ENCODE measurements around the gene PSD4.

Gene PSD4

DNA sequence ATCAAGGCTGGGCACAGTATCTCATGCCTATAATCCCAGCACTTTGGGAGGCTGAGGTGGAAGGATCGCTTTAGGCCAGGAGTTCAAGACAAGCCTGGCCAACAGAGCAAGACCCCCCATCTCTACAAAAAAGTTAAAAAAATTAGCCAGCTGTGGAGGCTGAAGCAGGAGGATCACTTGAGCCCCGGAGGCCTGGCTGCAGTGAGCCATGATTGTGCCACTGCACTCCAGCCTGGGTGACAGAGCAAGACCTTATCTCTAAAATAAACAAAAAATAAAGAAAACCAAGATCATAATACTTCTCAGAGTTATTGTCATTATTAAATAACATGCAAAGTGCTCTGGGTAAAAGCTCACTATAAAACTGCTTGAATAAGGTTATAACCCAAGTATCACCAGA is 31.5 kb upstream of the PSD4 start:
- DNase-seq (ENCODE audit: low read depth in 2 of 2): no peak

DNA sequence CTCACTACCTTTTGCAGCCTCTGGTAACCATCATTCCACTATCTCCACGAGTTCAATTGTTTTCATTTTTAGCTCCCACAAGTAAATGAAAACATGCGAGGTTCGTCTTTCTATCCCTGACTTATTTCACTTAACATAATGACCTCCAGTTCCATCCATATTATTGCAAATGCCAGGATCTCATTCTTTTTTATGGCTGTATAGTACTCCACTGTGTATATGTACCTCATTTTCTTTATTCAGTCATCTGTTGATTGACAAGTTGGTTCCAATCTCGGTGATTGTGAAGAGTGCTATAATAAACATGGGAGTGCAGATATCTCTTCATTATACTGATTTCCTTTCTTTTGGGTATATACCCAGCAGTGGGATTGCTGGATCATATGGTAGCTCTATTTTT is 29.5 kb upstream of the PSD4 start:
- no peak for DNase-seq (ENCODE audit: low read depth in 2 of 2)

DNA sequence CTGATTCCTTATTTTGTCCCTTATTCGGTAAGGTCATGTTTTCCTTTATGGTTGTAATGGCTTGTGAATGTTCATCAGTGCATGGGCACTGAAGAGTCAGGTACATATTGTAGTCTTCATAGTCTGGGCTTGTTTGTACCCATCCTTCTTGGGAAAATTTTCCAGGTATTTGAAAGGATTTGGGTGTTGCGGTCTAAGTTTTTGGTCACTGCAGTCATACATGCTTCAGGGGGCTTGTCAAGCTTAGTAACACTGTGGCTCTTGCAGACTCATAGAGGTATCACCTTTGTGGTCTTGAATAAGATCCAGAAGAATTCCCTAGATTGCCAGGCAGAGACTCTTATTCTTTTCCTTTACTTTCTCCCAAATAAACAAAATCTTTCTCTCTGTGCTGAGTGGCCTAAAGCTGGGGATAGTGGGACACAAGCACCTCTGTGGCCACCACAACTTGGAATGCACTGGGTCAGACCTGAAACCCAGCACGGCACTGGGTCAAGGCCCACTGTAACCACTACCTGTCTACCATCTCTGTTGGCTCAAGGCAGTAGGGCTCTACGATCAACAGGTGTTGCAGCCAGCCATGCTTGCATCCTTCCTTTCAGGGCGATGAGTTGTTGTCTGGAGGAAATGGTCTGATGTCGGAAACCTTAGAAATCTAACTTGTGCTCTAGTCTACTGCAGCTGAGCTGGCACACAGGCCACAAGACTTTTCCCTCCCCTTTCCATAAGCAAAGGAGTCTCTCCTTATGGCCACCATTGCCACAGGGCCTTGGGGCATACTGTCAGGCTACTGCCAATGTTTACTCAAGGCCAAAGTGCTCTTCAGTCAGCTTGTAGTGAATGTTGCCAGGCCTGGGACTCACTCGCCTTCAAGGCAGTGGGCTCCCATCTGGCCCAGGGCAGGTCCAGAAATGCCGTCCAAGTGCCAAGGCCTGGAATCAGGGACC is 24.9 kb upstream of the PSD4 start:
- no peak for DNase-seq (ENCODE audit: low read depth in 2 of 2)

DNA sequence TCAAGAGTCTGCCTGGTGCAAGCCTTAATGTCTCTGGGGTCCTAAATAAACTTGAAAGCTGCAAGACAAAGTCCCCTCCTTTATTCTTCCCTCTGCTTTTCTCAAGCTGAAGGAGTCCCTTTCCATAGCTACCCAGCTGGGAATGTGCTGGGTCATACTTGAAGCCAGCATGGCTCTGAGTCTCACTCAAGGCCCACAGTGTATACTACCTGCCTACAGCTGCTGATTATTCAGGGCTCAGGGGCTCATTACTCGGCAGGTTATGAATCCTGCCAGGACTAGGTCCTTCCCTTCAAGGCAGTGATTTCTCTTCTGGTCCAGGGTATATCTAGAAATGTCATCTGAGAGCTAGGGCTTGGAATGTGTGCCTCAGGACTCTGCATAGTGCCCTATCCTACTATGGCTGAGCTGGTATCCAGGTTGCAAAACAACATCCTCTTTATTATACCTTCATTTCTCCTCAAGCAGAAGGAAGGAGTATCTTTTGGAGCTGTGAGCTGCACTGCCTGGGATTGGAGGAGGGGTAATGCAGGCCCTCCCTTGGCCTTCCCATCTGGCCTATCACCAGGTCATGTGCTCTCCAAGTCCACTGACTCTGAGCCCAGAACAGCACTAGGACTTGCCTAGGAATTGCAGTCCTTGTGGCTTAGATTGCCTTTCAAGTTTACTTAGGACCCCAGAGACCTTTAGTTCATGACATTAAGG is 24.1 kb upstream of the PSD4 start:
- no peak for DNase-seq (ENCODE audit: low read depth in 2 of 2)

DNA sequence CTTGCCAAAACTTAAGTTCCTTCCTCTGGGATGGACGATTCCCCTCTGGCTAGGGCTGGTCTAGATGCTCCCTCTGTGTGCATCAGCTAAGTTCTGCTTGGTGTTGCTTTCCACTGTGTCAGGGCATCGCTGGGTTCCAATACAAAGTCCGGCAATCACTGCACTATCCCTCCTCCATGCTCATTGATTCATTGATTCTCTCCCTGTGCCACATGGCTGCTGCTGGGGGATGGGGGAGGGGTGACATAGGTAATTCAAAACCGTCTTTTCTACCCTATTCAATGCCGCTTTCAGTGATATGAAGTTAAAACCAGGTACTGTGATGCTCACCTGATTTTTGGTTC is 23.5 kb upstream of the PSD4 start:
- no peak for DNase-seq (ENCODE audit: low read depth in 2 of 2)

DNA sequence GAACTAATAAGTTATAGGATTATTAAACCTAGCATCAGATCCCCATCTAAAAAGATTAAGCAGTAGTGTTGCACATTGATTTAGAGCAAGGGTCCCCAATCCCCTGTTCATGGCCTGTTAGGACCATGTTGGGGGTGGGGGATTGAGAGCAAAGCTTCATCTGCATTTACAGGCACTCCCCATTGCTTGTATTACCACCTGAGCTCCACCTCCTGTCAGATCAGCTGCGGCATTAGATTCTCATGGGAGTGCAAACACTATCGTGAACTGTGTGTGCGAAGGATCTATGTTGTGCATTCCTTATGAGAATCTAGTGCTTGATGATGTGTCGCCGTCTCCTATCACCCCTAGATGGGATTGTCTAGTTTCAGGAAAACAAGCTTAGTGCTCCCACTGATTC is 18.4 kb upstream of the PSD4 start:
- DNase-seq (ENCODE audit: low read depth in 2 of 2): no peak

DNA sequence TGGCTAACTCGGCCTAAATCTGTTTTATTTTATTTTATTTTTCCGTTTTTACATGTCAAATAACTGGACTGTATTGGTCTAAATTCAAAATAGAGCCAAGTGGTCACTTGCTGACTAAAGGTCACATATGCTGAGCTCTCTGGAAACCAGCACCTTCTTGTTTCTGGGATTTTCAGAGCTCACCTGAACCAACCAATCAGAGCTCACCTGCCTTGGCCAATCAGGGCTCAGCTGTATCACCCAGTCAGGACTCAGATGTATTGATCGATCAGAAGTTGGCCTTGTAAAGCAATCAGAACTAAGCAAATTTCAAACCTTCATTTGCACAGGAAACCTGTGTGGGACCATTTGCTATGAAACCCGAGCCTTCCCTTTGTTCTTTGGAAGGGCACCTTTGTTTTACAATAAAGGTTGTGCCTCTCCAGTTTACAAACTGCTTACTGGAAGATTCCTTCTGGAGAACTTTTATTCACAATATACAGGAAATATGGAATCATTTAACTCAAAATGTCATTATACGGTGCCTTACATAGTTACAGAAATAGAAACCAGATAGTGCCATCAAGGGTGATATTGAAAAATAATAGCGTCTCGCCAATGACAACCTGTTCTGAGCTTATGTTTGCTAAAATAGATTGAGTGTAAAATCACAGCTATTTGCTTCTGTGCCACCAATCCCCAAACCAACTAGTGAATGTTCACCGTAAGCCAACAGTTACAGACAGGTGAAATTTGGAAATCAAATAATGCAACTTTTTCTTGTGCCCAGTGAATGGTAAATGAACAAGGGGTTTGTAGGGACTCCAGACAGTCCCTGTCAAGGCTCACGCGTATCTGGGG is 17.3 kb upstream of the PSD4 start:
- no peak for DNase-seq (ENCODE audit: low read depth in 2 of 2)

DNA sequence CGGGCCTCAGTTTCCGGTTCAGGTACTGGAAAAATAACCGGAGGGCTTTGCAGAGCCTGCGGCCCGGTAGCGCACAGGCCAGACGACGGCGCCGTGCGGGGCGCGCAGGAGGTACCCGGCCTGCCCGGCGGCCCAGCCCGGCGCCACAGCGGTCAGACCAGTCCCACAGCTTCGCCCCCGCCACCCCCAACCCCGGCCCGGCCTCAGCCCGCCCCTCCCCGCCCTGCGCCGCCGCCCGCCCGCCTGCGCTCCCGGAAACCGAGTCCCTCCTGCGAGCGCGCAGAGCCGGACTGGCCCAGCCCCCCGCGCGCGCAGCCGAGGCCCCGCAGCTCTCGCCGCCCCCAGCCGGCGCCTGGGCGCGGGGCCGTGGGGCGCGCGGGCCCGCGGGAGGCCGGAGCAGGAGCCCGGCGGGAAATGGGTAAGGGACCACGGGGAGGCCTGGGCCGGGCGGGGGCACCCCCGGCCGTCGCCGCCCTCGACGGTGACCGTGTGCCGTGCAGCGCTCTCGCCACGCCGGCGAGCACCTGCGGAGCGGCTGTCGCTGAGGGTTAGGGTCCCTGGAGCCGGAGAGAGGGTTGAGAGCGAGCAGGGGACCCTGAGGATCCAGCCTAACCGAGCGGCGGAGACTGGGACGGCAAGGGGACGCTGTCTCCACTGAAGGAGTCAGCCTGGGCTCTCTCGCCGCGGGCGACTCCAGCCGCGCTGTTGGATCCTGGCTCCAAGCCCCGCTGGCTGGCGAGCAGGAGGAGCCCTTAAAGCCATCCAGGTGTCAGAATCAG is 16.5 kb upstream of the PSD4 start:
- no peak for DNase-seq (ENCODE audit: low read depth in 2 of 2)

DNA sequence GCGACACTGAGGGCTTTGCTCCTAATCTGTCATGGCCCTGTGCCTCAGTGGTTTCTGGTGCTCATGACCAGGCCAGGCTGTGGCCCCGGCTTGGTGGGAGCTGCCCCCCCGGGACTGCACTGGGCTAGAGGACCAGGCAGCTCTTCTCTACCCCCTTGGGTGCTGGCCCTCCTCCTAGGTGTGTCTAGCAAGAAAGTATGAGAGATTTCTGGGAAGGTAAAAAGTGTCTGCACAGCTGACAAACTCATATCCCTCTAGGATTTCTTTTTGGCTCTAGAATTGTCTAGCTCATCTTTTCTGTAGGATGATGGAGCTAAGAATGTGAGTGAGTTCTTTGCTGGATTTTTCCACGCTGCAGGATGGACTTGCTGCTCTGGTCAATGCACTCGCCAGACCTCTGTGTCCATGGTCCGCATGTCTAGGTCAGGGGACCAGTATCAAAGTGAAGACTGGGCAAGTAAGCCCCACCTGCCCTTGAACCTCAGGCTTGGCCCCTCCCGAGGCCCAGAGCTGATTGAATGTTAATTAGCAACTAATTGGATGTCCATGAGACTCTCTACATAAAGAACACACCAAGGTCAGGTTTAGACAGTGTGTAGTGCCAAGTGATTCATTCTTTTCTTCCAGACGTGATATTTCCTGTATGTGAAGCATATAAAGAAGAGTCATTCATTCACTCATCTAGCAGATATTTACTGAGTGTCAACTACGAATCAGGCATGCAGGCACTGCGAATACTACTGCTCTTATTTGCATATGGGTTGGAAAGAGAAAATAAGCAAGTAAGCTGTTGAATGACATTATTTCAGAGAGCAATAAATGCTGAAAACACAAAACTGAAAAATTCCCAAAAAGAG is 15.6 kb upstream of the PSD4 start:
- no peak for DNase-seq (ENCODE audit: low read depth in 2 of 2)

DNA sequence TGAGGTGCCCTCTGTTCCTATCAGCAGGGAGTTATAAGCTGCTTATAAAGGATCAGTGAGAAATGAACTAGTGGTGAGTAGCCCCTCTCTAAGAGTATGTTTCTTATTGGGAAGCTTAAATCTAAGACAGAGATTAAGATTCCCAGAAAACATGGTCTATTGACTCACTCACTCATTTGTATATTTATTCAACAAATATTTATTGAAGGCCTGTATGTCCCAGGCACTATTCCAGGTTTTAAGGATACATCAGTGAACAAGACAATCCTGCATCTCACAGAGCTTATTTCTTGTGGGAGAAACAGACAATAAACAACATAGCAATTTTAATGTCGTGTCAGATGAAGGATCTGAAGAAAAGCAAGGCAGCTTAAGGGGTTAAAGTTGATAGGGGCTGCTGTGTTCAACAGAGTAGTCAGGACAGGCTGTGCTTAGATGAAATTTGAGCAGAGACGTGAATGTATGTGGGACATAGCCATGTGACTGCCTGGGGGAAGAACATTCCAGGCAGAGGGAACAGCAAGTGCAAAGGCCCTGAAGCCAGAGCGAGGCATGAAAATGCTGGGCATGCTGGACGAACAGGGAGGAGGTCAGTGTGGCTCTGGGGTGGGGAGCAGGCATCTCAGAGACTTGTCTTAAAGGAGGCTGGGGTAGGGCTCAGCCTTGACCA is 14.8 kb upstream of the PSD4 start:
- no peak for DNase-seq (ENCODE audit: low read depth in 2 of 2)

DNA sequence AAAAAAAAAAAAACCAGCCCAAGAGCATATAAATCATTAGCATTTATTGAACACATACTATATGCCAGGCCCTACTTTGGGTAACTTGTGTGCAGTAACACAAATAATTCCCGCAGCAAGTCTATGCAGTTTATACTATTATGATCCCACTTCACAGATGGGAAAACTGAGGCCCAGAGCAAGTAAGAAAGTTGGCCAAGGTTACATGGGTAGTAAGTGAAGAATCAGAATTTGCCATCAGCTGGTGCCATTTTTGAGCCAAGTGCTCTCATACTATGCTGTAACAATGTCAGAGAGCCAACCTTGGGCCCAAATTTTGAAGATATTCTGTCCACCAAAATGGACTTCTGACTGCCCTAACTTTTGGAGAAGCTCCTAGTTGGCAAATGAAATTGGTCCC is 13.5 kb upstream of the PSD4 start:
- DNase-seq (ENCODE audit: low read depth in 2 of 2): no peak

DNA sequence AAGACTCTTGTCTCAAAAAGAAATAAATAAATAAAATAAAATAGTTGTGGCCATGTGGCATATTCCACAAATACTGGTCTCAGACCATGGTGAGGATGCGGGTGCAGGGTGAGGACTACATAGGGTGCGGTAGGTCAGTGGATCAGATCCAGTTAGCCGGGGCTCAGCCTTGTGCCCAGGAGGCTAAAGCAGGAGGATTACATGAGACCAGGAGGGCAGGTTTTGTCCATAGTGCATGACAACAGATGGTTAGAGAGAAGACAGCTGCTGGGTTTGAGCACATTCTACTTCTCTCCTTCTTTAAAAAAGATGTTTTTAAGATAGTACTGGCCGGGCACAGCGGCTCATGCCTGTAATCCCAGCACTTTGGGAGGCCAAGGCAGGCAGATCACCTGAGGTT is 12.8 kb upstream of the PSD4 start:
- no peak for DNase-seq (ENCODE audit: low read depth in 2 of 2)

DNA sequence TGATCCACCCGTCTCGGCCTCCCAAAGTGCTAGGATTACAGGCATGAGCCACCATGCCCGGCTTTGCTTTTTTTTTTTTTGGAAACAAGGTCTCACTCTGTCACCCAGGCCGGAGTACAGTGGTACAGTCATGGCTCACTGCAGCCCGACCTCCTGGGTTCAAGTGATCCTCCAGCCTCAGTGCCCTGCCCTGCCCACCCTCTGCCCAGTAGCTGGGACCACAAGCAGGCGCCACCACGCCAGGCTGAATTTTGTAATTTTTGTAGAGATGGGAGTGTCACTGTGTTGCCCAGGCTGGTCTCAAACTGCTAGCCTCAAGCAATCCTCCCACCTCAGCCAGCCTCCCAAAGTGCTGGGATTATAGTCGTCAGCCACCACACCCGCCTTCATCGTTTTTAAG is 11.6 kb upstream of the PSD4 start:
- no peak for DNase-seq (ENCODE audit: low read depth in 2 of 2)

DNA sequence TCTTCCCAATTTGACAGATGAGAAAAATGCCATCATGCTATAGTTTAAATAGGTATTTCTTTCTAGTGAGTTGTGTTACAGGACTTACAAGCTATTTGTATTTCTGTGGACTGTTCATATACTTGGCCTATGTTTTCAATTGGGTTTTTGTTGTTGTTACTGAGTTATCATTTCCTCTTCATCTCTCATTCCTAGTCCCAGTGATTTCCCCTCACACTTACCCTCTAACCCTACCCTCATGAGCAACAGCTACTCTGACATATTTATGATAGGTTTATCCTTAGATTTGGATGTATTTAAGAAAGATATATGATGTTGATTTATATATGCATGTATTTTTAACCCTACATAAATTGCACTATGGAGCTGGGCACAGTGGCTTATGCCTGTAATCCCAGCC is 10.9 kb upstream of the PSD4 start:
- DNase-seq (ENCODE audit: low read depth in 2 of 2): no peak

DNA sequence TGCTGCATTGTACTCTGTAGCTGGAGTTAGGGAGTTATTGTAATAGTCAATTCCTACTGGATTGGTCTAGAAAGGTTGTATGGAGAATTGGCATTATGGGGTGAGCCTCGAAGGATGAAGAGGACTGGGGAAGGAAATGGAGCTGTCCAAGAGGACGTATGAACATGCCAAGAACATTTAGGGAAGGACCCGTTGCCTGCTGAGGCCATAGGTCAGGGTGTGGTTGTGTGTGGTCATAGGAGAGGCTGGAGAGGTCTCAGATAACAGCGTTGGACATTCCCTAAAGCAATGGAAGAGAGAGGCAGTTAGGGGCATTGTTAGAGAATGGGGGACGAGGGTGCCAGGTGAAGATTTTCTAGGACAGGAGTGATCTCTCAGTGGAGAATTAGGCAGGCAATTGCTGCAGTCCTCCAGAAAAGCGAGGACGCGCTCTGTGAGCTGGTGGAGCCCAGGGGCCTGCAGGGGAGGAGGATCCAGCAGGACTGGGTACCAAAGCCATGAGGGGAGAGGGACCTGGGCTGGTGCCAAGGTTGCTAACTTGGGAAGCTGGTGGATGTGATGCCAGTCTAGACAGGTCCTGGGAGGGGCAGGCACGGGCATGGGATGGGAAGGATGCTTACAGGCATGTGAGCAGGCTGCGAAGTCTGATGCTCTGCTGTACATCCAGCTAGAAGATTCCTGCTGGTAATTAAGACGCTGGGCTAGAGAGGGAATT is 9.4 kb upstream of the PSD4 start:
- no peak for DNase-seq (ENCODE audit: low read depth in 2 of 2)

DNA sequence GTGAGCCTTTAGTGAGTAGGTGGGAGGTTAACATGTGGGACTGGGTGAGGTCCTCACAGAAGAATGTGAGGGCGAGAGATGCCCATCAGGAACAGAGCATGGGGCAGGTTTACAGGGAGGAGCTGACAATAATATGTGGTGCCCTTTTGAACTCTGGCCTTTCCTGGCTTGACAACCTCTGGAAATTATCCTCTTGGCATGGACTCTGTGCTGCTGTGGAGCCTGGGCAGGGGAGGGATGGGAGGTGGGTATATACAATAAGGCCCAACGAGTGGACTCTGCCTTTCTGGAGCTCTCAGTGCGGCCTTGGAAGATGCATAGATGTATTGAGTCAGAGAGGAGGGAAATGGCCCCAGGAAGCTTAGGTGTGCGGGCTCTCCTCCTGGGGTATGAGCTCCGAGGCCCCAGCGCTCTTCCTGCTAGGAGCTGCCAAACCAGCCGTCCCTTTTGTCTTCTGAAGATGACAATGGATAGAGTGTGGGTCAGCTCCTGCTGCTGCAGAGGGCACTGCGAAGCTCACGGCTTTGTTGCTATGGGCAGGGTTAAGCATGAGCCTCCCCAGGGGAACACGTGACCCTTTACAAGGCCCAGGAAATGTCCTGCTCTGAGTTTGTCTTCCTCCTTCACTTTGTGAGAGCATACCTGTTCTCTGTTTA is 8.7 kb upstream of the PSD4 start:
- no peak for DNase-seq (ENCODE audit: low read depth in 2 of 2)

DNA sequence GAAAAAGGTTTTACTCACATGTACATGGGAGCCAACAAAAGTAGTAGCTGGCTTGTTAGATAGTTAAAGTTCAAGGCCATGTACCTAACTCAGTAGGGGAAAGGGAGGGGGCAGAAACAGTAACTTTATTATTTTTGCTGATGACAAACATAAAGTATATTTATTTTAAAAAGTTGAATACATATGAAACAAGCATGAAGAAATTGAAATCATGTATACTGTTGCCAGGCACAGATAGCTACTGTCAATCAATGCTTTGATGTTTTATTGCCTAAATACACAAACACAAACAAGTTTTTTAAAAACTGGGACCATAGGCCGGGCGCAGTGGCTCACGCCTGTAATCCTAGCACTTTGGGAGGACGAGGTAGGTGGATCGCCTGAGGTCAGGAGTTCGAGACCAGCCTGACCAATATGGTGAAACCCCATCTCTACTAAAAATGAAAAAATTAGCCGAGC is 7.6 kb upstream of the PSD4 start:
- no peak for DNase-seq (ENCODE audit: low read depth in 2 of 2)

DNA sequence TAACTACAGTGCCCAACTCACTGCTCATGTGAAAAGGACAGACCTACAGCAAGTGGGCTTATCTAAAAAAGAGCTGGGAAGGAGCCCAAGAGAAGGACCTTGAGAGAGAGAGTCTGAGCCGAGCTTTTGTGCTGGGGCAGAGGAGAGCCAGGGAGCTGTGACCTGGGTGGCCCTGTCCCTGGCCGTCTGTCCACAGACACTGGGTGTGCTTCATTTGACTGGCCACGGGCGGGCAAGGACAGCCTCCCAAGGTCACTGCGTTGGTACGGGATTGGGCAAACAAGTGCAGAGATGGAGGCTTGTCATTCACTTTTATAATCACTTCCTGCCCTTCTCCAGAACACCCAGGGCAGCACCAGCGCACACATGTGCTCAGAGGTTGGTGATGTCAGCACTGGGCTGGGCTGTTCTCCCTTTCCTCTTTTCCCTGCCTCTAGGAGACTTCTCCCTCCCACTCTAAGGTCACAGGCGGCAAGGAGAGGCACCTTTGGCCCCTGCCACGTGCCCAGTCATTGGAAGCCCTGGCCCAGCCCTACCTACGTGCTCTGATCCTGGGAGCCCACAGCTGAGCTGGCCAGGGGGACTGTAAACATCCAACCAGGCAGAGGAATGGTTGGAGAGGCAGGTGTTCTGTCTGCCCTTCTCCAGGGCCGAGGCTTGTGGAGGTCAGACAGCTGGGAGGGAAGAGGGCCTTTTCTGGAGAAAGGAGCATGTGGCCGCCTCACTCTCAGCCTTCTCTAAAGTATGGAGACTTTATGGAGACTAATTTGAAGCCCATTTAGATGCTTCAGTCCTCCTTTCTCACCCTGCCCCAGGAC is 6.4 kb upstream of the PSD4 start:
- DNase-seq (ENCODE audit: low read depth in 2 of 2): no peak
